B cell (primary cell): ENCODE results near the gene PGAM1.

ENCODE experiments used
- EZH2 ChIP-seq: IDR thresholded peaks from 2 replicates; pipeline ENCODE4 v1.6.1; 2012; ENCODE audit warnings: borderline replicate concordance, low read depth, mild to moderate bottlenecking, moderate library complexity, low read length; ENCODE audit not compliant: insufficient read depth, poor library complexity, severe bottlenecking
- TF ChIP-seq, protein P1 (sequence below): fragments of 200-600 bp; IDR thresholded peaks from one replicate; pipeline ENCODE4 v1.8.0; 2022; ENCODE audit warnings: antibody characterized with exemption, mild to moderate bottlenecking

DNA sequence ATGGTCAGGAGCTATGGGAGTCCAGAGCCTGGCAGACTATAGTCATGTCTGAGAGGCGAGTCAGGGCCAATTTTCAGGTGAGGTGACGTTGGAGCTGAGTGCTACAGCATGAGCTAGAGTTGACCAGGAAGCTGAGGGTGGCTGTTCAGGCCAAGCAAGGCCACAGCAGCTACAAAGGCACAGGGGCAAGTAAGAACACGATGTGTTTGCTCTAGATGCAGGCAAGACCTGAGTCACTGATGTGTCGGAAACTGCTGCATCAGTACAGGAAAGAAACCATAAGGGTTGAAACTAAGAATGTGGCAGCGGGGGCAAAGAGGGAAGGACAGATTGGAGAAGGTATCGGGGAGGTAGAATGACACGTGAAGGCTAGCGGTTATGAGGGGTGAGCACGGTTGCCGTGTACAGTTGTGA lies 13.1 kb upstream of the PGAM1 start:
- TF ChIP-seq, protein P1, sequence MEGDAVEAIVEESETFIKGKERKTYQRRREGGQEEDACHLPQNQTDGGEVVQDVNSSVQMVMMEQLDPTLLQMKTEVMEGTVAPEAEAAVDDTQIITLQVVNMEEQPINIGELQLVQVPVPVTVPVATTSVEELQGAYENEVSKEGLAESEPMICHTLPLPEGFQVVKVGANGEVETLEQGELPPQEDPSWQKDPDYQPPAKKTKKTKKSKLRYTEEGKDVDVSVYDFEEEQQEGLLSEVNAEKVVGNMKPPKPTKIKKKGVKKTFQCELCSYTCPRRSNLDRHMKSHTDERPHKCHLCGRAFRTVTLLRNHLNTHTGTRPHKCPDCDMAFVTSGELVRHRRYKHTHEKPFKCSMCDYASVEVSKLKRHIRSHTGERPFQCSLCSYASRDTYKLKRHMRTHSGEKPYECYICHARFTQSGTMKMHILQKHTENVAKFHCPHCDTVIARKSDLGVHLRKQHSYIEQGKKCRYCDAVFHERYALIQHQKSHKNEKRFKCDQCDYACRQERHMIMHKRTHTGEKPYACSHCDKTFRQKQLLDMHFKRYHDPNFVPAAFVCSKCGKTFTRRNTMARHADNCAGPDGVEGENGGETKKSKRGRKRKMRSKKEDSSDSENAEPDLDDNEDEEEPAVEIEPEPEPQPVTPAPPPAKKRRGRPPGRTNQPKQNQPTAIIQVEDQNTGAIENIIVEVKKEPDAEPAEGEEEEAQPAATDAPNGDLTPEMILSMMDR, result no peak
- TF ChIP-seq EZH2, result no peak
